ENCODE measurements around the gene CELSR3. TPM values are rescaled to one million over a fixed set of nuclear protein-coding genes. Genes with fewer than 3 reads are reported as not detected.

Gene CELSR3
- total RNA-seq, 2 experiments from 2014 or later, result 7.2 to 8.0 TPM

DNA sequence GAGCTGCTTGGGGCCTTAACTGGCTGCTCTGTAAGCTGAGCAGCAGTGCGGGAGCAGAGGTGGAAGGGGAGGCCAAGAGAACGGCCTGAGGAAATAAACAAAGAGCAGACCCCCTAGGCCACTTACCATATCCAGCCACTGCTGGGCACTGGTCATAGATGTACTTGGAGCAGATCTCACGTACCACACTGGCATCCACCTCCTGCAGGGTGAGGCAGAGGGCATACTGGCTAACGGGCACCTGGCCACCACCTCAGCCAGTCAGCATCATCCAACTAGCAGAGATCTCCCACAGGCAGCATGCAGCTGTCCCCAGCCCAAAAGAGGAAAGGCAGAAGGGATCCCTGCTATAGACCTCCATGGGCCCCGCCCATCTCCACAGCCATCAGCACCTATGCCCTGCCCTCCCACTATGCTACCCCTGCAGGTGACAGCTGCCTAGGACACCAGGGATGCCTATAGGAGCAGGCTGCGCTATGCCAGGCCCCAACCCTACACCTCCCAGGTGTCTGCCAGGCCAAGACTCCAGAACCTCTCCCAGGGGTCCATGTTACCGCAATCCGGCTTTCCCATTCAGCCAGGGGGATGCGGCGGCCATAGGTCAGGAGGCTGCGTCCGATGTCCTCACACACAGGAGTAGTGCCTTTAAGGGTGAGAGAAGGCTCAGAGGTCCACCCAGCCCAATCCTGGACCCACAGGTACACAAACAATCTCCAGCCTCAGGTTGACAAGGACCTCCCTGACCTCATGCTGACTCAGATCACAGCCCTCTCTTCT lies 63.0 kb downstream of the CELSR3 start:
- Mint-ChIP-seq H3K4me3 (no peak overlapping the region), H3K4me1 (peaks cover 2% of the 10 kb centered on the region), H3K27me3 (peaks cover 8% of the 10 kb centered on the region), H3K27ac (no peak overlapping the region), H3K36me3 (ENCODE audit: low read depth) (peaks cover 54% of the 10 kb centered on the region), H3K9me3 (no peaks in the 10 kb centered on the region)
- CTCF ChIA-PET, result no interaction called here
- no peak for DNase-seq
- POLR2A ChIA-PET, result no interaction called here

DNA sequence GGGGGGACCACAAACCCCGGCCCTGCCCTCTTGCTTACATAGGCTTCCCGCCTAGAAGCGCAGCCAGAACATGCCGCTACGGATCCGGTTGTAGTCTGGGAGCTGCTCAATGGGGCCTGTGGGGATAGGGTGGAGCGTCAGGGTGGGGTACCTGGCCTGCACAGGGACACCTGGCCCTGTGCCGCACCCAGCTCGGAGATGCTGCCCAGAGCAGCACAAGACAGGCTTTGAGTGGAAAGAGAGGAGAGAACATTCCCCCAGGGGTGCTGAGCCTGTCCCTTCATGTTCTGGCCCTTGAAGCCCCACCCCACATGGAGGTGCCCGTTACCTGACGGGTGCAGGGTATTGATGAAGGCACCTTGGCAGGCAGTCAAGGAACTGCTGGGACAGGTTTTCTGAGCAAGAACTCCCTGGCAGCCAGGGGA lies 63.6 kb downstream of the CELSR3 start:
- Mint-ChIP-seq H3K27me3 (peaks cover 13% of the 10 kb centered on the region), H3K9me3 (no peaks in the 10 kb centered on the region), H3K4me3 (no peak overlapping the region), H3K4me1 (peaks cover 7% of the 10 kb centered on the region), H3K36me3 (ENCODE audit: low read depth) (peaks cover 48% of the 10 kb centered on the region), H3K27ac (no peak overlapping the region)
- CTCF ChIA-PET, result no interaction called here
- POLR2A ChIA-PET, result no interaction called here
- DNase-seq, result no peak

- H3K4me1 Mint-ChIP-seq, result peaks cover 7% of the 10 kb centered on the region
- POLR2A ChIA-PET, result no interaction called here
- peaks cover 16% of the 10 kb centered on the region for H3K27me3 Mint-ChIP-seq
- peaks cover 44% of the 10 kb centered on the region for H3K36me3 Mint-ChIP-seq (ENCODE audit: low read depth)
- no peak overlapping the region for H3K27ac Mint-ChIP-seq
- H3K4me3 Mint-ChIP-seq, result no peak overlapping the region
- CTCF ChIA-PET, result interaction anchor here (1.0 kb wide), 1 partner anchor 58 kb away, joined by 3 read pairs; no protein-coding TSS in a partner anchor
- no peaks in the 10 kb centered on the region for H3K9me3 Mint-ChIP-seq
- DNase-seq, result no peak
Measured at GRCh38 chr3:48598323-48599076, 64.2 kb downstream of the CELSR3 start.

- CTCF ChIA-PET, result interaction anchor here (1.0 kb wide), 1 partner anchor 59 kb away, joined by 3 read pairs; no protein-coding TSS in a partner anchor
- Mint-ChIP-seq H3K27ac (no peak overlapping the region), H3K4me1 (peaks cover 7% of the 10 kb centered on the region), H3K27me3 (peaks cover 19% of the 10 kb centered on the region), H3K4me3 (no peak overlapping the region), H3K36me3 (ENCODE audit: low read depth) (peaks cover 34% of the 10 kb centered on the region), H3K9me3 (no peaks in the 10 kb centered on the region)
- no peak for DNase-seq
- POLR2A ChIA-PET, result no interaction called here
Measured at GRCh38 chr3:48597408-48597800, 65.3 kb downstream of the CELSR3 start.

- Mint-ChIP-seq H3K4me3 (no peak overlapping the region), H3K9me3 (no peaks in the 10 kb centered on the region), H3K36me3 (ENCODE audit: low read depth) (peaks cover 29% of the 10 kb centered on the region), H3K4me1 (peaks cover 7% of the 10 kb centered on the region), H3K27ac (no peak overlapping the region), H3K27me3 (peaks cover 19% of the 10 kb centered on the region)
- DNase-seq, result no peak
- CTCF ChIA-PET, result no interaction called here
- POLR2A ChIA-PET, result no interaction called here
Measured at GRCh38 chr3:48596676-48597407, 65.8 kb downstream of the CELSR3 start.

GRCh38 chr3:48596157-48596556 lies 66.5 kb downstream of the CELSR3 start:
- H3K4me3 Mint-ChIP-seq, result no peak overlapping the region
- no peaks in the 10 kb centered on the region for H3K9me3 Mint-ChIP-seq
- ChIA-PET POLR2A (no interaction called here), CTCF (no interaction called here)
- no peak for DNase-seq
- H3K27ac Mint-ChIP-seq, result no peak overlapping the region
- H3K27me3 Mint-ChIP-seq, result peaks cover 20% of the 10 kb centered on the region
- peaks cover 24% of the 10 kb centered on the region for H3K36me3 Mint-ChIP-seq (ENCODE audit: low read depth)
- H3K4me1 Mint-ChIP-seq, result peaks cover 7% of the 10 kb centered on the region

DNA sequence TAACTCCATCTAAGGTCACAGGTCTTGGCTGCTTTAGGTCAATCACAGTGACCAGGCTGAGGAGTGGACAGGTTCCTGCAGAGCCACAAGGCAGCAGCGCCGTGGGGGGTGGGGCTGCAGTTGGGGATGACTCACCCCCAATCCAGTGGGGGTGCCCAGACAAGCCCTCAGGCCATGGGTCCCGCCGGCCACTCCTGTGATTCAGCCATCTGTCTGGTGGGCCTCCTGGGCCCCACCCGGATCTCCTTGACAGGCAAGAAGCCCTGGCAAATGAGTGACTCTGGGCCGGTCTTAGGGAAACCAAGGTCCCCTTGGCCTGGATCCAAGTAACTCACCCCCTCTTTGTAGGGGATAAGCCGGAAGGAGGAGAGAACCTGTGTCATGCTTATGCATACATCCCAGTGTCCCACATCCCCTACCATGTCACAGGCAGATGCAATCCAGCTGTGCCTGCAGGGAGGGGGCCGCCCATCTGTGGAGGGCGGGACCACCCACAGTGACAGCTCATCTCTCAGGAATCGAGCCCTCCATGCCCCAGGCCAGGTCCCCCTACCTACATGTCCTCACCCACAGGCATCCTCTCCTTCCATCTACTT lies 67.1 kb downstream of the CELSR3 start:
- ChIA-PET POLR2A (no interaction called here), CTCF (no interaction called here)
- no peak for DNase-seq
- Mint-ChIP-seq H3K27ac (no peak overlapping the region), H3K9me3 (no peaks in the 10 kb centered on the region), H3K4me1 (peaks cover 7% of the 10 kb centered on the region), H3K36me3 (ENCODE audit: low read depth) (peaks cover 19% of the 10 kb centered on the region), H3K27me3 (peaks cover 24% of the 10 kb centered on the region), H3K4me3 (no peak overlapping the region)

DNA sequence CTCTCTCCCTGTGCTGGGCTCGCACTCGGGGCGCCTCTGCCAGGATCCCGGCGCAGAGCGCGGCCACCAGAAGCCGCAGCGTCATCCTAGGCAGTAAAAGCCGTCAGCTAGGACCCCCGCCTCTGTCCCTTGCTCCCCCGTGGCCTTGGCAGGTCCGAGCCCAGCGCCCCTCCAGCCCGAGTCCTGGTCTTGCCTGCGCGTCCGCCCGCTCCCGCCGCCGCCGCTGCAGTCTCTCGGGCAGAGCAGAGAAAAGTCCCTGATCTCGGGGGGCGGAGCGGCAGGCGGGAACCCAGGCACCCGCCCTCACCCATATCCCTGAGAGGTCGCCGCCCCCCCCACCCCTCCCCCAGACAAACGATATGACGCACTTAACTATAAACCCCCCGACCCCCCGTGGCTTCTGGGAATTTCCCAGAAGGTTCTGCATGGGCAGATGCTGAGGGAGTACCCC lies 67.6 kb downstream of the CELSR3 start, which contains the start of gene COL7A1:
Gene COL7A1, minus strand, starts transcription at position 255 of the 451 bp plus-strand sequence. Its CDS starts 170 bp downstream, at position 85.
- POLR2A ChIA-PET, result no interaction called here
- Mint-ChIP-seq H3K9me3 (no peaks in the 10 kb centered on the region), H3K27me3 (peaks cover 24% of the 10 kb centered on the region), H3K4me3 (no peak within 1 kb of the TSS), H3K36me3 (ENCODE audit: low read depth) (peaks cover 14% of the 10 kb centered on the region), H3K27ac (no peak within 1 kb of the TSS), H3K4me1 (peaks cover 7% of the 10 kb centered on the region)
- no peak for DNase-seq
- CTCF ChIA-PET, result no interaction called here

DNA sequence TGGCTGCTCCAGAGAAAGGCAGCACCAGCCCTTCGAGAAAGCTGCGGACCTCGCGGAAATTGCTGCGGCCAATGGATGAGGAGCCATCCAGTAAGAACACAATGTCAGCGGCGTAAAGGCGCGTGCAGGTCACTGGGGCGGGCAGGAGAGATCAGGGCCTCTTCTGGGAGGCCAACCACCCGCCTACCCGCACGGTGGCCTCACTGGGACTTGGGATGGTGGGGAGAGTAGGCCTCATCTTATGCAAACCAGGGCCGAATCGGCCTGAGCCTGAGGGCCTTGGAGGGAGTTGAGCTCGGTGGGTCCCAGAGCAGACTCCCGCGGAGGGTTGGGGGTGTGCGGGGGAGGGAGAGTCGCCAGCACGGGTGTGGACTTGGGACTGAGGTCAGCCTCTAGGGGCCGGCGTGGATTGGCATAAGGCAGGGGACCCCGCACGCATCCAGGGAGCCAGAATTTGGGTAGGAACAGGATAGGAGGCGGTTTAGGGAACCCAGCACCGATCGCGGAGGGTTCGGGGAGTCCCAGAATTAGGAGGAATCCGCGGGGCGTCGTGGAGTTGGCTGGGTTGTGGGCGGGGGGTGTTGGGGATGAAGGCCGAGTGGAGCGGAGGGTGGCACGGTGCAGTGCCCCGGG lies 68.2 kb downstream of the CELSR3 start:
- Mint-ChIP-seq H3K4me1 (peaks cover 7% of the 10 kb centered on the region), H3K9me3 (no peaks in the 10 kb centered on the region), H3K36me3 (ENCODE audit: low read depth) (peaks cover 10% of the 10 kb centered on the region), H3K27ac (no peak overlapping the region), H3K27me3 (peaks cover 28% of the 10 kb centered on the region), H3K4me3 (no peak overlapping the region)
- DNase-seq, result no peak
- ChIA-PET POLR2A (no interaction called here), CTCF (no interaction called here)

DNA sequence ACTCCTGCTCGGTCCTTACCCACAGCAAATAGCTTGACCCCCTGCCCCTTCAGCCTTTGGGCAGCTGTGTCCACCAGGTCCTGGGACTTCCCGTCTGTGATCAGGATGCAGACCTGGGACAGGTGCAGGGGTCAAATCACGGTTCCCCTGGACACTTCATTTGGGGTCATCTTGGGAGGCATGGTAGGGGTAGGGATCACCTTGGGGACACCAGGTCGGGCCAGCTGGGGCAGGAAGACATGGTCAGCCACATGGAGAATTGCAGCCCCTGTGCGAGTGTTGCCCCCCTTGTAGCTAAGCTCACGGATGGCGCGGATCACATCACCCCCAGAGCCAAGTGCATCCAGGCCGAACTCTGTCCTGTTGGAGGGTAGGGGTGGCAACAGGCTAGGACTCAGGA lies 69.3 kb downstream of the CELSR3 start:
- DNase-seq, result no peak
- no peaks in the 10 kb centered on the region for H3K9me3 Mint-ChIP-seq
- H3K27me3 Mint-ChIP-seq, result peaks cover 36% of the 10 kb centered on the region
- H3K36me3 Mint-ChIP-seq (ENCODE audit: low read depth), result no peaks in the 10 kb centered on the region
- CTCF ChIA-PET, result no interaction called here
- peaks cover 7% of the 10 kb centered on the region for H3K4me1 Mint-ChIP-seq
- H3K4me3 Mint-ChIP-seq, result no peak overlapping the region
- POLR2A ChIA-PET, result no interaction called here
- no peak overlapping the region for H3K27ac Mint-ChIP-seq

DNA sequence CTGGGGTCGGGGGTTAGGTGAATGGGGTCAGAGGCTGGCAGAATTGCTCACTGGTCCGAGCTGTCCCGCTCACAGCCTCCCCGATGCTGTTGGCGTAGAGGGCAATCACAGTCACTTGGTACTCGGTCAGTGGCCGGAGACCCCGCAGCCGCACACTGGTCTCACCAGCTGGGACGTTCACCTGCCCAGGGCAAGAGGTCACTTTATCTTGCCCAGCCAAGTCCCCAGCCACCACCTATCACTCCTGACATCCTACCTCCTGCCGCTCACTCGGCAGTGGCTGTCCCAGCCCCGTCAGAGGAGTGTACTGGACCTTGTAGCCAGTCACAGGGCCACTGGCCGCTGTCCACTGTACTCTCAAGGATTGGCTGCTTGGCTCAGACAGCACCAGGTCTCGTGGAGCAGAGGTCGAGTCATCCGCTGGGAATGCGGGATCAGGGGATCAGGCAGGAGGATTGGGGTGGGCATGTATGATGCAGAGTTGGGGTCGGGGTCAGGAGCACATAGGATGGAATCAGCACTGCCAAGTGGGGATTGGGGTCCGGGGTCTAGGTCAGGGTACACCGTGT lies 70.1 kb downstream of the CELSR3 start:
- POLR2A ChIA-PET, result no interaction called here
- no peak overlapping the region for H3K4me3 Mint-ChIP-seq
- peaks cover 36% of the 10 kb centered on the region for H3K27me3 Mint-ChIP-seq
- peaks cover 7% of the 10 kb centered on the region for H3K4me1 Mint-ChIP-seq
- H3K36me3 Mint-ChIP-seq (ENCODE audit: low read depth), result no peaks in the 10 kb centered on the region
- H3K9me3 Mint-ChIP-seq, result no peaks in the 10 kb centered on the region
- DNase-seq, result no peak
- H3K27ac Mint-ChIP-seq, result no peak overlapping the region
- CTCF ChIA-PET, result interaction anchor here (0.5 kb wide), 1 partner anchor 192 kb away, joined by 4 read pairs; no protein-coding TSS in a partner anchor

GRCh38 chr3:48591886-48592518 lies 70.7 kb downstream of the CELSR3 start:
- H3K27me3 Mint-ChIP-seq, result peaks cover 36% of the 10 kb centered on the region
- peaks cover 7% of the 10 kb centered on the region for H3K4me1 Mint-ChIP-seq
- ChIA-PET CTCF (interaction anchor here (0.5 kb wide), 1 partner anchor 191 kb away, joined by 4 read pairs; no protein-coding TSS in a partner anchor), POLR2A (no interaction called here)
- no peak overlapping the region for H3K27ac Mint-ChIP-seq
- H3K9me3 Mint-ChIP-seq, result no peaks in the 10 kb centered on the region
- no peaks in the 10 kb centered on the region for H3K36me3 Mint-ChIP-seq (ENCODE audit: low read depth)
- no peak overlapping the region for H3K4me3 Mint-ChIP-seq
- no peak for DNase-seq
